ENCODE measurements around the gene SEMA4A. TPM values are rescaled to one million over a fixed set of nuclear protein-coding genes. Genes with fewer than 3 reads are reported as not detected.

Gene SEMA4A
- total and polyA plus RNA-seq, 4 donors: 1.1 to 3.5 (median 1.7) TPM

DNA sequence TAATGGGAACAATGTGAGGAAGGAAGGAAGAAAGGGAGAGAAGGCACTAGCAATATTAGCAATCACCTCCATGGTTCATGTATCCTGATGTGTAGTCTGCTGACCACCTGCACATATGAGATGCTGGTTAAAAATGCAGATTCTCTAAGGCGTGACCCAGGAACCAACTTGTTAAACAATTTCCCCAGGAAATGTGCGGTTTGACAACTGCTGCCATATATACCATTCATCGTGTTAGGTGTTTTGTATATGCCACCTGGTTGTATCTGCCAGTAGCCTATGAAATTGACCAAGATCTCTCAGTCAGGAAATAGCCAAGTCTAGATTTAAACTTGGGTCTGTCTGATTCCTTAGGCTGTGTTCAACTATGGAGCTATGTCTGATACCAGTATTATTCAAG, 4.1 kb downstream of the SEMA4A start:
- 84% methylated on average over 3 of the region's 3 CpGs for WGBS
- no peak overlapping the region for H3K27ac ChIP-seq (ENCODE audit: low read depth in 1 of 2, low read length in 2 of 2)
- H3K9ac ChIP-seq (ENCODE audit: low read depth in 1 of 2, low read length in 2 of 2): no peak overlapping the region
- H3K4me3 ChIP-seq (ENCODE audit: low read depth in 1 of 3, low read length in 3 of 3): no peak overlapping the region
- TF ChIP-seq YY1 (IDR thresholded peaks at IDR 0.05) (no peak), RAD21 (IDR thresholded peaks at IDR 0.05) (no peak), NR2F2 (IDR thresholded peaks at IDR 0.05) (no peak), HNF4G (IDR thresholded peaks at IDR 0.05) (no peak)
- TF ChIP-seq, protein P1, sequence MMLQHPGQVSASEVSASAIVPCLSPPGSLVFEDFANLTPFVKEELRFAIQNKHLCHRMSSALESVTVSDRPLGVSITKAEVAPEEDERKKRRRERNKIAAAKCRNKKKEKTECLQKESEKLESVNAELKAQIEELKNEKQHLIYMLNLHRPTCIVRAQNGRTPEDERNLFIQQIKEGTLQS (IDR thresholded peaks at IDR 0.05): no peak
- TF ChIP-seq, protein P2, sequence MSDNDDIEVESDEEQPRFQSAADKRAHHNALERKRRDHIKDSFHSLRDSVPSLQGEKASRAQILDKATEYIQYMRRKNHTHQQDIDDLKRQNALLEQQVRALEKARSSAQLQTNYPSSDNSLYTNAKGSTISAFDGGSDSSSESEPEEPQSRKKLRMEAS (IDR thresholded peaks at IDR 0.05): no peak
- TF ChIP-seq, protein P3, sequence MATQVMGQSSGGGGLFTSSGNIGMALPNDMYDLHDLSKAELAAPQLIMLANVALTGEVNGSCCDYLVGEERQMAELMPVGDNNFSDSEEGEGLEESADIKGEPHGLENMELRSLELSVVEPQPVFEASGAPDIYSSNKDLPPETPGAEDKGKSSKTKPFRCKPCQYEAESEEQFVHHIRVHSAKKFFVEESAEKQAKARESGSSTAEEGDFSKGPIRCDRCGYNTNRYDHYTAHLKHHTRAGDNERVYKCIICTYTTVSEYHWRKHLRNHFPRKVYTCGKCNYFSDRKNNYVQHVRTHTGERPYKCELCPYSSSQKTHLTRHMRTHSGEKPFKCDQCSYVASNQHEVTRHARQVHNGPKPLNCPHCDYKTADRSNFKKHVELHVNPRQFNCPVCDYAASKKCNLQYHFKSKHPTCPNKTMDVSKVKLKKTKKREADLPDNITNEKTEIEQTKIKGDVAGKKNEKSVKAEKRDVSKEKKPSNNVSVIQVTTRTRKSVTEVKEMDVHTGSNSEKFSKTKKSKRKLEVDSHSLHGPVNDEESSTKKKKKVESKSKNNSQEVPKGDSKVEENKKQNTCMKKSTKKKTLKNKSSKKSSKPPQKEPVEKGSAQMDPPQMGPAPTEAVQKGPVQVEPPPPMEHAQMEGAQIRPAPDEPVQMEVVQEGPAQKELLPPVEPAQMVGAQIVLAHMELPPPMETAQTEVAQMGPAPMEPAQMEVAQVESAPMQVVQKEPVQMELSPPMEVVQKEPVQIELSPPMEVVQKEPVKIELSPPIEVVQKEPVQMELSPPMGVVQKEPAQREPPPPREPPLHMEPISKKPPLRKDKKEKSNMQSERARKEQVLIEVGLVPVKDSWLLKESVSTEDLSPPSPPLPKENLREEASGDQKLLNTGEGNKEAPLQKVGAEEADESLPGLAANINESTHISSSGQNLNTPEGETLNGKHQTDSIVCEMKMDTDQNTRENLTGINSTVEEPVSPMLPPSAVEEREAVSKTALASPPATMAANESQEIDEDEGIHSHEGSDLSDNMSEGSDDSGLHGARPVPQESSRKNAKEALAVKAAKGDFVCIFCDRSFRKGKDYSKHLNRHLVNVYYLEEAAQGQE (IDR thresholded peaks at IDR 0.05): no peak
- H3K9me3 ChIP-seq (ENCODE audit: control insufficient read depth in 4 of 4, low read length in 3 of 4): no peaks in the 10 kb centered on the region
- no peaks in the 10 kb centered on the region for H3K36me3 ChIP-seq (ENCODE audit: control insufficient read depth in 4 of 4, insufficient read depth in 3 of 4, low read depth in 1 of 4, low read length in 3 of 4)
- no peaks in the 10 kb centered on the region for H3K4me1 ChIP-seq (ENCODE audit: control insufficient read depth in 4 of 4, insufficient read depth in 4 of 4, low read length in 3 of 4)
- no peaks in the 10 kb centered on the region for H3K27me3 ChIP-seq (ENCODE audit: control insufficient read depth in 4 of 4, insufficient read depth in 4 of 4, low read length in 3 of 4)
- no peak for DNase-seq (ENCODE audit: low spot score)

DNA sequence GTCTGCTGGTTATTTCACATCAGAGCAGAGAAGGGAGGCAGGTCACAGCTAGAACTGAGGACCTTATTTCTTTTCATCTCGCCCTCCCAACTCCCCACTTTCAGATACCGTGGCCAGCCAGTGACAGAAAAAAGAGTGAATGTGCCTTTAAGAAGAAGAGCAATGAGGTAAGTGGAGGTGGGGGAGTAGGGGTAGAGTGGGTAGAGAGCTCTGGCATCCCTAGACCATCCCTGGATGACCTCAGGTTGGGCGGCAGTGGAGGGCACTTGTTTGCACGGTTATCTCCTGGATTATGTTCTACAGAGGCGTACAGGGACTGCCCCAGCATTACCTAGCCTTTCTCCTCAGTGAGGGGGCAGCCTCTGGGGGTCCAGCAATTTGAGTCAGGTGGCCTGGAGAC, 4.6 kb downstream of the SEMA4A start:
- Histone ChIP-seq H3K4me1 (ENCODE audit: control insufficient read depth in 4 of 4, insufficient read depth in 4 of 4, low read length in 3 of 4) (no peaks in the 10 kb centered on the region), H3K9ac (ENCODE audit: low read depth in 1 of 2, low read length in 2 of 2) (no peak overlapping the region), H3K4me3 (ENCODE audit: low read depth in 1 of 3, low read length in 3 of 3) (no peak overlapping the region), H3K27me3 (ENCODE audit: control insufficient read depth in 4 of 4, insufficient read depth in 4 of 4, low read length in 3 of 4) (no peaks in the 10 kb centered on the region), H3K9me3 (ENCODE audit: control insufficient read depth in 4 of 4, low read length in 3 of 4) (no peaks in the 10 kb centered on the region), H3K36me3 (ENCODE audit: control insufficient read depth in 4 of 4, insufficient read depth in 3 of 4, low read depth in 1 of 4, low read length in 3 of 4) (no peaks in the 10 kb centered on the region), H3K27ac (ENCODE audit: low read depth in 1 of 2, low read length in 2 of 2) (no peak overlapping the region)
- TF ChIP-seq EGR1 (IDR thresholded peaks at IDR 0.05; ENCODE audit: low read depth in 2 of 2): no peak
- TF ChIP-seq, protein P2 (IDR thresholded peaks at IDR 0.05): no peak
- TF ChIP-seq, protein P4, sequence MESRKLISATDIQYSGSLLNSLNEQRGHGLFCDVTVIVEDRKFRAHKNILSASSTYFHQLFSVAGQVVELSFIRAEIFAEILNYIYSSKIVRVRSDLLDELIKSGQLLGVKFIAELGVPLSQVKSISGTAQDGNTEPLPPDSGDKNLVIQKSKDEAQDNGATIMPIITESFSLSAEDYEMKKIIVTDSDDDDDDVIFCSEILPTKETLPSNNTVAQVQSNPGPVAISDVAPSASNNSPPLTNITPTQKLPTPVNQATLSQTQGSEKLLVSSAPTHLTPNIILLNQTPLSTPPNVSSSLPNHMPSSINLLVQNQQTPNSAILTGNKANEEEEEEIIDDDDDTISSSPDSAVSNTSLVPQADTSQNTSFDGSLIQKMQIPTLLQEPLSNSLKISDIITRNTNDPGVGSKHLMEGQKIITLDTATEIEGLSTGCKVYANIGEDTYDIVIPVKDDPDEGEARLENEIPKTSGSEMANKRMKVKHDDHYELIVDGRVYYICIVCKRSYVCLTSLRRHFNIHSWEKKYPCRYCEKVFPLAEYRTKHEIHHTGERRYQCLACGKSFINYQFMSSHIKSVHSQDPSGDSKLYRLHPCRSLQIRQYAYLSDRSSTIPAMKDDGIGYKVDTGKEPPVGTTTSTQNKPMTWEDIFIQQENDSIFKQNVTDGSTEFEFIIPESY (IDR thresholded peaks at IDR 0.05): no peak
- TF ChIP-seq, protein P1 (IDR thresholded peaks at IDR 0.05): no peak
- no peak for TF ChIP-seq RXRA (IDR thresholded peaks at IDR 0.05)
- no peak for TF ChIP-seq JUND (IDR thresholded peaks at IDR 0.05)
- no peak for TF ChIP-seq RAD21 (IDR thresholded peaks at IDR 0.05)
- no peak for TF ChIP-seq TAF1 (conservative IDR thresholded peaks at IDR 0.05)
- no peak for TF ChIP-seq HNF4G (IDR thresholded peaks at IDR 0.05)
- TF ChIP-seq HNF4A (conservative IDR thresholded peaks at IDR 0.05): no peak
- no peak for TF ChIP-seq GABPA (IDR thresholded peaks at IDR 0.05 in 1 of 2, conservative IDR thresholded peaks at IDR 0.05 in 1 of 2)
- DNase-seq (ENCODE audit: low spot score): no peak
- WGBS: 90% methylated on average over 5 of the region's 5 CpGs
